B cell (primary cell): Measurements from ENCODE around the gene HSPD1. TPM values are rescaled to one million over a fixed set of nuclear protein-coding genes. Genes with fewer than 3 reads are reported as not detected.

ENCODE experiments used
- ATAC-seq: fragments of 200-7000 bp; cut with Tn5 transposase; one replicate; pipeline ENCODE4 v1.10.0; 2021; ENCODE audit warnings: low read depth, mild to moderate bottlenecking, moderate number of reproducible peaks, moderate library complexity
- CTCF ChIA-PET: fragments of 350-600 bp; sonication (Branson Sonifier 250); formaldehyde crosslinking; loops from one replicate; lab custom pipeline; 2021; ENCODE audit warnings: antibody characterized with exemption, inconsistent platforms; lab: Charles Lee
- POLR2A ChIA-PET: fragments of 350-600 bp; sonication (Branson Sonifier 250); formaldehyde crosslinking; loops from one replicate; lab custom pipeline; 2021; ENCODE audit warnings: antibody characterized with exemption; lab: Charles Lee
- DNase-seq: peaks from one replicate; pipeline ENCODE4 v3.0.0; 2013
- H2AFZ ChIP-seq: 2 replicates; pipeline ENCODE4 v1.6.1; 2012; ENCODE audit warnings: mild to moderate bottlenecking, low read depth, low read length; ENCODE audit not compliant: insufficient read depth, poor library complexity, severe bottlenecking
- H3K27ac ChIP-seq, 2 donors: 1 replicate in 1 of 2; 2 replicates in 1 of 2; pipeline ENCODE4 v1.5.1; 2012 to 2013; ENCODE audit warnings: low read length in 2 of 2, mild to moderate bottlenecking in 2 of 2, moderate library complexity in 1 of 2
- H3K27me3 ChIP-seq, 4 experiments: fragments of 200-600 bp in 1 of 4; sonication (generic) in 1 of 4; replicated peaks in 1 of 4; 1 replicate in 2 of 4; 2 replicates in 2 of 4; pipeline versions ENCODE4 v1.6.1 to v1.7.0; 2013 to 2016; ENCODE audit warnings: low read length in 3 of 4, mild to moderate bottlenecking in 2 of 4, mixed read lengths in 1 of 4, moderate library complexity in 1 of 4; ENCODE audit not compliant: insufficient read depth in 4 of 4, control insufficient read depth in 3 of 4; ENCODE audit errors: control extremely low read depth in 1 of 4
- H3K36me3 ChIP-seq, 2 experiments: replicated peaks in 1 of 2; 1 replicate in 1 of 2; 2 replicates in 1 of 2; pipeline versions ENCODE4 v1.6.1 to v1.7.1; 2013; ENCODE audit warnings: low read length in 1 of 2; ENCODE audit not compliant: insufficient read depth in 2 of 2, control insufficient read depth in 1 of 2; ENCODE audit errors: control extremely low read depth in 1 of 2, extremely low read depth in 1 of 2
- H3K4me1 ChIP-seq, 2 donors: fragments of 200-600 bp in 1 of 2; sonication (generic) in 1 of 2; 1 replicate in 1 of 2; 2 replicates in 1 of 2; pipeline versions ENCODE4 v1.5.1 to v1.6.1; 2013 to 2017; ENCODE audit warnings: low read length in 2 of 2; ENCODE audit not compliant: control insufficient read depth in 2 of 2, insufficient read depth in 2 of 2
- H3K4me2 ChIP-seq: replicated peaks from 2 replicates; pipeline ENCODE3; 2012; ENCODE audit warnings: mild to moderate bottlenecking, low read depth, low read length; ENCODE audit not compliant: poor library complexity, severe bottlenecking
- H3K4me3 ChIP-seq, 5 experiments: fragments of 200-600 bp in 1 of 5; sonication (generic) in 1 of 5; 1 replicate in 3 of 5; 2 replicates in 2 of 5; pipeline versions ENCODE4 v1.5.1 to v1.7.0; 2011 to 2016; ENCODE audit warnings: low read length in 4 of 5, mild to moderate bottlenecking in 4 of 5, low read depth in 2 of 5, control low read depth in 1 of 5, moderate library complexity in 1 of 5; ENCODE audit not compliant: insufficient read depth in 1 of 5; ENCODE audit errors: control extremely low read depth in 1 of 5, extremely low read depth in 1 of 5
- H3K79me2 ChIP-seq: fragments of 200-600 bp; sonication (generic); one replicate; pipeline ENCODE4 v1.6.0; 2016; ENCODE audit warnings: low read length; ENCODE audit not compliant: control insufficient read depth, insufficient read depth
- H3K9ac ChIP-seq: fragments of 200-600 bp; sonication (generic); 2 replicates; pipeline ENCODE4 v1.6.1; 2017; ENCODE audit warnings: mild to moderate bottlenecking, low read length, moderate library complexity
- H3K9me3 ChIP-seq, 3 donors: one replicate each; pipeline versions ENCODE4 v1.6.1 to v1.7.1; 2013; ENCODE audit warnings: low read length in 2 of 3; ENCODE audit not compliant: control insufficient read depth in 2 of 3, insufficient read depth in 1 of 3; ENCODE audit errors: control extremely low read depth in 1 of 3
- H4K20me1 ChIP-seq: 2 replicates; pipeline ENCODE4 v1.6.0; 2012; ENCODE audit warnings: mild to moderate bottlenecking, low read length; ENCODE audit not compliant: insufficient read depth, control insufficient read depth, poor library complexity, severe bottlenecking
- H3K27ac Mint-ChIP-seq: one replicate; pipeline ENCODE4 v1.8.0; 2021; ENCODE audit warnings: mixed read lengths
- H3K27me3 Mint-ChIP-seq: one replicate; pipeline ENCODE4 v1.8.0; 2021; ENCODE audit warnings: mixed read lengths
- H3K4me1 Mint-ChIP-seq: one replicate; pipeline ENCODE4 v1.8.0; 2021; ENCODE audit warnings: mixed read lengths
- H3K4me3 Mint-ChIP-seq: one replicate; pipeline ENCODE4 v1.8.0; 2021; ENCODE audit warnings: mixed read lengths
- H3K9me3 Mint-ChIP-seq: one replicate; pipeline ENCODE4 v1.8.0; 2022; ENCODE audit warnings: mixed read lengths; ENCODE audit not compliant: insufficient read depth
- CTCF ChIP-seq: fragments of 200-600 bp; IDR thresholded peaks from one replicate; pipeline ENCODE4 v1.8.0; 2022; ENCODE audit warnings: antibody characterized with exemption, mild to moderate bottlenecking
- EZH2 ChIP-seq: IDR thresholded peaks from 2 replicates; pipeline ENCODE4 v1.6.1; 2012; ENCODE audit warnings: borderline replicate concordance, low read depth, mild to moderate bottlenecking, moderate library complexity, low read length; ENCODE audit not compliant: insufficient read depth, poor library complexity, severe bottlenecking
- WGBS: methylation state at CpG from one replicate; pipeline ENCODE4 v1.1.5; 2013; ENCODE audit warnings: missing lambda C conversion rate; ENCODE audit not compliant: insufficient coverage; 5-methylcytosine and 5-hydroxymethylcytosine counted together
- intact Hi-C: fragments of 100-400 bp; cut with micrococcal nuclease; formaldehyde crosslinking; loops from one replicate; pipeline ENCODE4 v1.10.0; 2022
- polyA plus RNA-seq: library from polyadenylated mRNA; depleted of rRNA; stranded (reverse); fragments of >200 nt; gene quantifications from 2 replicates; pipeline ENCODE4 v1.2.3, GENCODE V29; 2012
- total RNA-seq, 2 donors: library from RNA; stranded (reverse); fragments of 120-200 nt in 1 of 2; gene quantifications; 1 replicate in 1 of 2; 2 replicates in 1 of 2; pipeline versions ENCODE4 v1.2.3 to v1.2.4, GENCODE V29; 2013 to 2022

The HSPD1 gene
- total and polyA plus RNA-seq, 2 donors (not counting 1 experiment from before 2014, with no cell fraction given) = 46.6 to 112 TPM

GRCh38 chr2:197515315-197515738, 15.7 kb upstream of the HSPD1 start:
- POLR2A ChIA-PET = interaction anchor here (1.1 to 3.3 kb wide), 3 partner anchors 15 to 80 kb away, joined by 5 to 62 read pairs (median 9); partner anchors contain the start of genes COQ10B, HSPD1, HSPE1 and SF3B1
- Mint-ChIP-seq H3K27me3 (no peaks in the 10 kb centered on the region), H3K9me3 (peaks cover under 1% of the 10 kb centered on the region), H3K4me1 (peaks cover 39% of the 10 kb centered on the region), H3K4me3 (peak overlapping the region; percentile 97), H3K27ac (peak overlapping the region; percentile 91)
- peaks cover 98% of the 10 kb centered on the region for H3K79me2 ChIP-seq
- H2AFZ ChIP-seq = peak overlapping the region; percentile 89
- DNase-seq (no peak), ATAC-seq (no peak)
- H3K4me1 ChIP-seq = peaks cover 10 to 17% of the 10 kb centered on the region in 2 donors
- peak overlapping the region; percentile 80 for H3K4me2 ChIP-seq
- peak overlapping the region; percentile 90 for H3K9ac ChIP-seq
- H3K4me3 ChIP-seq = peak overlapping the region; percentile 79 to 90 (median 85)
- H4K20me1 ChIP-seq = no peaks in the 10 kb centered on the region
- H3K27me3 ChIP-seq = no peaks in the 10 kb centered on the region
- TF ChIP-seq EZH2 = no peak
- no peak for TF ChIP-seq CTCF
- peaks cover 0 to 4% (median 0%) of the 10 kb centered on the region in 3 donors for H3K9me3 ChIP-seq
- H3K36me3 ChIP-seq = peaks cover 0 to under 1% of the 10 kb centered on the region in 2 experiments
- H3K27ac ChIP-seq = peak overlapping the region; percentile 92 to 96
- intact Hi-C loops = loop anchor here (1.0 to 10.0 kb wide), 3 partner anchors 15 to 1341 kb away; partner anchors contain the start of genes HSPE1, SF3B1 and STK17B
- 0% methylated on average over 16 of the region's 16 CpGs for WGBS
- CTCF ChIA-PET = interaction anchor here (1.2 kb wide), 1 partner anchor 81 kb away, joined by 4 read pairs; the partner anchor contains the start of gene SF3B1

GRCh38 chr2:197514754-197515153, 15.1 kb upstream of the HSPD1 start:
- CTCF ChIA-PET = no interaction called here
- Histone ChIP-seq H3K27ac (peak overlapping the region; percentile 92 to 96), H3K79me2 (peaks cover 97% of the 10 kb centered on the region), H3K36me3 (no peaks in the 10 kb centered on the region), H4K20me1 (no peaks in the 10 kb centered on the region), H3K9me3 (no peaks in the 10 kb centered on the region), H3K4me1 (peaks cover 10 to 17% of the 10 kb centered on the region in 2 donors), H3K27me3 (no peaks in the 10 kb centered on the region), H2AFZ (peak overlapping the region; percentile 89), H3K4me2 (peak overlapping the region; percentile 80), H3K9ac (peak overlapping the region; percentile 90), H3K4me3 (peak overlapping the region in 4 of 5 experiments; percentile 79 to 90 (median 84))
- no peaks in the 10 kb centered on the region for H3K27me3 Mint-ChIP-seq
- DNase-seq (no peak), ATAC-seq (no peak)
- TF ChIP-seq EZH2 = no peak
- no peak for TF ChIP-seq CTCF
- H3K4me1 Mint-ChIP-seq = peaks cover 38% of the 10 kb centered on the region
- H3K27ac Mint-ChIP-seq = peak overlapping the region; percentile 91
- no CpG with 5 or more reads among the region's 3 CpGs for WGBS
- peak overlapping the region; percentile 97 for H3K4me3 Mint-ChIP-seq
- H3K9me3 Mint-ChIP-seq = no peaks in the 10 kb centered on the region
- intact Hi-C loops = loop anchor here (1.0 to 10.0 kb wide), 3 partner anchors 14 to 1340 kb away; partner anchors contain the start of genes HSPE1, SF3B1 and STK17B
- POLR2A ChIA-PET = interaction anchor here (3.3 kb wide), 1 partner anchor 14 kb away, joined by 62 read pairs; the partner anchor contains the start of genes HSPD1 and HSPE1
